Fibroblast of skin of right biceps (primary cell): Measurements from ENCODE around the gene LMNTD2.
"Not testable (repeated sequence)": the region's sequence is repeated elsewhere in the genome, so short reads cannot be mapped to it uniquely, and the experiment has no call there.

Experiments
- DNase-seq: peaks from one replicate; pipeline ENCODE4 v3.0.0-alpha.2; 2013

Gene LMNTD2

DNA sequence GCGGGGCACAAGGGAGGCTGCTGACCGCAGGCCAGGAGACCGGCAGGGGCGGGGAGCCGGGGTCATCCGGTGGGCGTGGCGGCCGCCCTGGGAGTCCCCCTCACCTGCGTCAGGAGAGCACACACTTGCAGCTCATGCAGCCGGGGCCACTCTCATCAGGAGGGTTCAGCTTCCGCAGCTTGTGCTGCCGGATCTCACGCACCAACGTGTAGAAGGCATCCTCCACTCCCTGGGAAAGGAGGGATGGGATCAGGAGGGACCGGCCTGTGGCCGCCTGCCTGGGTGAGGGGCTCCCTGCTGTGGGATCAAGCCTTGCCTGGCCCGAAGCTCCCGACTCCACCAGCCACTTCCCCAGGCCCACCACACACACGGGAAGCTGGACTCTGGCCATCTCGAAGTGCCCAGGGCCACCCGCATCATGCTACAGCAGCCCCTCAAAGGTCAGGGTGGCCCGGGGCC, 28.0 kb downstream of the LMNTD2 start:
- DNase-seq, result no peak

DNA sequence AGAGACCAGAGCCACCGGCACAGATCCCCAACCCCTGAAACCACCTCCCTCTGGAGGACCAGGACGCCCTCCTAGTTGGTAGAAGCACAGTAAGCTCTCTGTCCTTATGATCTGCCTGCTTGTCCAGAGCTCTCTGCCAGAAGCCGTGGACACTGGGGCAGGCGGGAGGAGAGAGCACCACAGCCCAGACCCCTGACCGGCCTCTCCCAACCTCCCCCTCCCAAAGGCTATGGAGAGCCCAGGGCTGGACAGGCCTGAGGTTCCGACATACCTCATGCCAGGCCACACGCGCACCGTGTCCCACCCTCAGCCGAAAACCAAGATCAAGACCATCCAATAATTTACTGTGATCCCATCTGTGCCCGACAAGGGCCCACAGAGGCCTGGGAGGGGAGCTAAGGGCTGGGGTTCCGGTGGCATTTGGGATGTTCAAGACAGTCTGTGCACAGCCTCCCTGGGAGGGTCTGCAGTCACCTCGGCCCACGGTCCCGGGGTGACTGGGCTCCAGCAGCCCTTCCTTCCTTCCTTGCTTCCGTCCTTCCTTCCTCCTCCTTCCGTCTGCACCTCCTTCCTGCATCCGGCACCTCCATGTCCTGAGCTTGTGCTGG, 28.5 kb downstream of the LMNTD2 start:
- DNase-seq, result no peak

DNA sequence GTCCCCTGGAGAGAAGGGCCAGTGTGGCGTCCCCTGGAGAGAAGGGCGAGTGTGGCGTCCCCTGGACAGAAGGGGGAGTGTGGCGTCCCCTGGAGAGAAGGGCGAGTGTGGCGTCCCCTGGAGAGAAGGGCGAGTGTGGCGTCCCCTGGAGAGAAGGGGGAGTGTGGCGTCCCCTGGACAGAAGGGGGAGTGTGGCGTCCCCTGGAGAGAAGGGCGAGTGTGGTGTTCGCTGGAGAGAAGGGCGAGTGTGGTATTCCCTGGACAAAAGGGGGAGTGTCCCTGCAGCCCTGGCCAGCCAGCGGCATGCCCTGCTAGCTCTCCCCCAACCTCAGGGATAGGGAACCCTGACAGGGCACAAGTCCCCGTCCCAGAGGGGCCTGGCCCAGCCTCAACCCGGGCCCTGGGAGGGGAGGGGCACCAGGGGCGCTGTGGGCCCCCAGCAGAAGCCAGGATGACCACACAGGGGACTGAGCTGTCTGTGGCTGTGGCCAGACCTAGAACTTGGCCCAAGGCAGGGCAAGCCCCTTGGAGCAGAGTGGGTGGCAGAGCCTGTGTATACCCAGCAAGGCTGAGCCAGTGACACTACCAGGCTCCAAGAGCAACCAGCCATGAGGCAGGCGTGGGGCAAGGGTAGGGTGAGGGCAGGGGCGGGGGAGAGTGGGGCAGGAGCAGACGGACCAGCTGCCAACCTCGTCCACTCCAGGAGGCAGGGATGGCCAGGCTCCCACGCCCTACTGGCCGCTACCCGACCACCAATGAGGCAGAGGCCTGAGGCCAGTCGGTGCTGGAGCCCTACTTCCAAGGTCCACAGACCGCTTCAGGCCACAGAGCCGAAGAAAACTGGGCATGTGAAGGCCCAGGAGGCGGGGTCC, 29.3 kb downstream of the LMNTD2 start:
- DNase-seq, result no peak

DNA sequence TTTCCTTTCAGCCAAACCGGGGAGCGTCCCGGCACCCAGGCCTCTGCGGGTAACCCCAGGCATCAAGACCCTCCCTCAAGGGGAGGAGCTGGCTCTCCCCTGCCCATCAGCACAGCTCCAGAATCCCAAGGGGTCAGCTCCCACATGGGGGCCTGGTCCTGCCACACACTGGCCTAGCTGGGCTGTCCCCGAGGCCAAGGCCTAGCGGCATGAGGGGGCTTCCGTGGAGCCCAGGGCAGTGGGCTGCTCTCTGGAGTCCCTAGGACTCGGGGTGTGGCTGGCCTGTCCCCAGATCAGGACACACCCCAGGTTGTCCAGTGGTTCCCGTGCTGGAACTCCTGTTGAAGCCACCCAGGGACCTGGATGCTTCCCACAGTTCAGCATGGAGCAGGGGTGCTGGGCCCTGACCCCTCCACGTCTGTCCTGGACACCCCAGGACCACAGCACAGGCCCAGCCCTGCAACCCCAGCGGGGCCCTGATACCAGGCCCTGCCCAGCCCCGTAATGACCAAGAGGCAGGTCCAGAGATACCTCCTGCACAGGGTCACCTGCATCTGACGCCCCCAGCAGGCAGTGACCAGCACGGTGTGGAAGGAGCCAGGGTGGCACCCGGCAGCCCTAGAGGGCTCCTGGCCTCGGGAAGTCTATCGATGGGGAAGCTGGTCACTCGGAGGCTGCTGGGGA, 30.7 kb downstream of the LMNTD2 start:
- no peak for DNase-seq

DNA sequence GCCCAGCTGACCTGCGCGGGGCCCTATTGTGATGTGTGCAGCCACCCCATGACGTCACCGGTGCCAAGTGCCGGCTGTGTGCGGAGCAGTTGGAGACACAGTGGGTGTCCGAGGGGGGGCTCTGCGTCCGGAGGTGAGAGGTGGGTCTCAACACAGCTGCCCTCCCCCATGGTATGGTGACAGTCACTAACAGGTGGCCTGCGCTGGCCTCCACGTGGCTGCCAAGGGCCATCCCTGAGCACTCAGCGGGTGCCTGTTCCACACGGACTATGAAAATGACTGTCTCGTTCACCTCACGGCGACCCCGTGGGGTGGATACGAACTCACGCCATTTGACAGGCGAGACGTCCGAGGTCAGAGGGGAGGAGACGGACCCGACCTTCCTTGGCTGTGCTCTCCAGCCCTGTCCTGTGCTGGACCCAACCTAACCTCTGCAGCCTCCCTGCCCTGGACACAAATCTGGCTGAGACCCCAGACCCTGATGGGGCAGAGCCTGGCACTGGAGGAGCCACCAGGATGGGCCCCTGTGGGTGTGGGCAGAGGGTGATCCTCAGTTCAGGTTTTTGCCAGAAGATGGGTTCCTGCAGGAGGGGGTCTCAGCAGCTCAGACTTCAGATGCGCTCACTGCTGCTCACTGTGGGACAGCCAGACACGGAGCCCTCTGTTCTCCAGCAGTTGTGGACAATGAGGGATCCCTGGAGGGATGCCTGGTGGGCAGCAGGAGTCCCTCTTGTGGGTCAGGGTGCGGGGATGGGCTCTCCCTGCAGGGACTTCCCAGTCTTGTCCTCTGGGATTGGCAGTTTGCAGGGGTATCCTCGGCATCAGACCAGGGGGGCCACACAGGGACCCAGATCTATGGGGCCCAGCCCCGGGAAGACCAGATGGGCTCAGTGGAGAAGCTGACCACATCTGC, 31.5 kb downstream of the LMNTD2 start:
- no peak for DNase-seq

DNA sequence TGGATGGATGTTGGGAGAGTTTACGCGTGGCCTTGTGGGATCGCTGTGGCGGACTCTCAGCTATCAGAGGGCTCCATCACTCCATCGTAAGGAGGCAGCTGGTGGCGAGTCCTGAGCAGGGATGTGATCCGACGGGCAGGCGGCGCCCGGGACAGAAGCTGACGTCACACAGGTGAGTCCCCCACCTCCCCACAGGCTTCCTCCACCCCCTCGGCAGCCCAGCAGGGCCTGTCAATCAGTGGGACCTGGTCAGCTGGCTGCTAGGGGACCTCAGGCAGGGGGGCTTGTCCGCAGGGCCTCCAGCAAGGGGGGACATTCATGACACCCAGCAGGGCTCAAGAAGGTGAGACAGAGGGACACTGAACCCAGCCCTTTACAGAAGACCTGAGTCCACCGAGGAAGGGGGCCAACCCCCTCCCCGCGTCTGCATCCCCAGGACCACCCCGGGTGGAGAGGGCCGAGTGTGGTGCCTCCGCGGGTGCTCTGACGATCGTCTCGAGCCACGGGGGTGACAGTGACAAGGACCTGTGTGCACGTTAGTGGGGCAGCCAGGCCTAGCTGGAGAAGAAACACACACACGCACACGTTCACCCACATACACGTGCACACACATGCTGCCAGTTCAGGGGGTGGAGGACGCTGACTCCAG, 32.2 kb downstream of the LMNTD2 start:
- no peak for DNase-seq

DNA sequence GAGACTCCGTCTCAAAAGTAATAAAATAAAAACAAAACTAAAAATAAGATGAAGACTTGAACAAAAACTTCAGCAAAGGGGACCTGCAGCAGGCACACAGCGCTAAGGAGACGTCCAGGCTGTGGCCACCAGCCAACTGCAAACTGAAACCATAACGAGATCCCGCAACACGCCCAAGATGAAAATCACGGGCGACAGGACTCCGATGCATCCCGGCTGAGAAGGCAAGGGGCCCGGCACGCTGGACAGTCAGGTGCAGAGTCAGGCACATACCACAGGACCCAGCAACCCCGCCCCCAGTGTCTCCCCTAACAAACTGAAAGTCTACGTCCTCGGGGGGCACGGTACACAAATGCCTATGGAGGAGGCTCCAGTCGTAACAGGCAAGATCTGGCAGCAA, 34.3 kb downstream of the LMNTD2 start:
- DNase-seq, result no peak

DNA sequence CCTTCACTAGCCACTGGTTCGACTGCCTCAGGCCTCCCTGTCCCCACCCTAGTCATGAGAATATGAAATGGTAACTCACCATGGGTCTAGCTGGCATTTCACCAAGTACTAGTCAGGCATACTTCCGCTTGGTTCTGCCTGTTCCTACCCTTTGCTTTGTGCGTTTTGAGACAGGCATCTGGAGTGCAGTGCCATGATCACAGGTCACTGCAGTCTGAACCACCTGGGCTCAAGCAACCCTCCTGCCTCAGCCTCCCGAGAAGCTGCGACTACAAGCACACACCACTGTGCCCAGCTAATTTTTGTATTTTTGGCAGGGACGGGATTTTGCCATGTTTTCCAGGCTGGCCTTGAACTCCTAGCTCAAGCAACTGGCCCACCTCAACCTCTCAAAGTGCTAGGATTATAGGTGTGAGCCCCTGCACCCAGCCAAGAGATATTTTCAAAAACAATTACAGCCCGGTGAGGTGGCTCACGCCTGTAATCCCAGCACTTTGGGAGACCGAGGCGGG, 39.3 kb downstream of the LMNTD2 start:
- DNase-seq, result no peak

DNA sequence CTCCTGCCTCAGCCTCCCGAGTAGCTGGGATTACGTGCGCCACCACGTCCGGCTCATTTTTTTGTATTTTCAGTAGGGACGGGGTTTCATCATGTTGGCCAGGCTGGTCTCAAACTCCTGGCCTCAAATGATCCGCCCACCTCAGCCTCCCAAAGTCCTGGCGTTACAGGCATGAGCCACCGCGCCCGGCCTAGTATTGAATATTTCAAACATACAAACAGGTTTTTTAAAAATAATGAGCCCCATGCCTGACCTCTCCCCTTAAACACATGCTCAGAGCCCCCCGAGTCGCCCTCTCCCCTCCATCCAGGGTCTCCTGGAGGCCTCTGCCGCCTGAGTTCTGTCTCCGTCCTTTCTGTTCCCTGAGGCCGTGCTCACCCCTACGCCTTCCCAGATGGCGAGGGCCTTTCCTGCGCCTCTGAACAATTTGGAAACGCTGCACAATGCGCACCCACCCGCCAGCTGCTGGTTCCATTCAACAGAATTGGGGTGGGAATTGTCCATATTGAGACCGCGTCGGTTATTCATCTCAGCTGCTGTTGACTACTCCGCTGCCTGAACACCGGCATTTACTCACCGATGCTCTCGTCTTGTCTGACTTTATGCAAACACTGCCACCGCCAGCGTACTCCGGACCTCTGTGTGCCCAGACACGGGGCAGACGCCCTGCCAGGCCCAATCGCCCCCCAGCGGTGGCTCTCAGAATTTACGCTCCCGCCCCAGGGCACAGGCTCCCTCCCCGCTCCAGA, 39.9 kb downstream of the LMNTD2 start:
- no peak for DNase-seq

DNA sequence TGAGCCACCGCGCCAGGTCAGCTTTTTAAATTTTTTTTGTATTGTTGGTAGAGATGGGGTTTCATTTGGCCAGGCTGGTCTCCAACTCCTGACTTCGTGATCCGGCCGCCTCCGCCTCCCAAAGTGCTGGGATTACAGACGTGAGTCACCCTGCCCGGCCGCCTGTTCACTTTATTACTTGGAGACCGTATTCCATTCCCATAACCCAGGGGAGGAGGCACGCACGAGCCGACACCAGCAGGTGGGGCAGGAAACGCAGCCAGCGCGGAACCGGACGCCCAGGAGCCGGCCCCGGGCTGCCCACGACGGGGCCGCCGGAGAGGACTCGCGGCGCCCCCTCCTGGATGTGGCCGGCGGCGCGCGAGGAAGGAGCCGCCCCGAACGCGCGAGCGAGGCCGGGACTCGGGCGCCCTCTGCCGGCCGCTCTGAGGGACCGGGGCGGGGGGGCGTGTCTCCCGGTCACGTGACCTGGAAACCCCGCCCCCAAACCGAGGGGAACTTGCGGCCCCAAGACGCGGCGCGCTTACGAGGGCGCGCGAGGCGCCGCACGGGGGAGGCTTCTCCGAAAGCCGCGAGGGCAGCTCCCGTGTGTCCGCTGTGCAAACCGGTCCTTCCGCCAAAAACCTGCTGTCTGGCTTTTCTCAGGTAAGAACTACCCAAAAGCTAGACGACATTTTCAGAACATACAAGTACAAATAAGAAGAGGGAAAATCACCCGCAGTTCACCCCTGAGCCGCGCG, 41.9 kb downstream of the LMNTD2 start:
- peak; percentile 94 for DNase-seq

DNA sequence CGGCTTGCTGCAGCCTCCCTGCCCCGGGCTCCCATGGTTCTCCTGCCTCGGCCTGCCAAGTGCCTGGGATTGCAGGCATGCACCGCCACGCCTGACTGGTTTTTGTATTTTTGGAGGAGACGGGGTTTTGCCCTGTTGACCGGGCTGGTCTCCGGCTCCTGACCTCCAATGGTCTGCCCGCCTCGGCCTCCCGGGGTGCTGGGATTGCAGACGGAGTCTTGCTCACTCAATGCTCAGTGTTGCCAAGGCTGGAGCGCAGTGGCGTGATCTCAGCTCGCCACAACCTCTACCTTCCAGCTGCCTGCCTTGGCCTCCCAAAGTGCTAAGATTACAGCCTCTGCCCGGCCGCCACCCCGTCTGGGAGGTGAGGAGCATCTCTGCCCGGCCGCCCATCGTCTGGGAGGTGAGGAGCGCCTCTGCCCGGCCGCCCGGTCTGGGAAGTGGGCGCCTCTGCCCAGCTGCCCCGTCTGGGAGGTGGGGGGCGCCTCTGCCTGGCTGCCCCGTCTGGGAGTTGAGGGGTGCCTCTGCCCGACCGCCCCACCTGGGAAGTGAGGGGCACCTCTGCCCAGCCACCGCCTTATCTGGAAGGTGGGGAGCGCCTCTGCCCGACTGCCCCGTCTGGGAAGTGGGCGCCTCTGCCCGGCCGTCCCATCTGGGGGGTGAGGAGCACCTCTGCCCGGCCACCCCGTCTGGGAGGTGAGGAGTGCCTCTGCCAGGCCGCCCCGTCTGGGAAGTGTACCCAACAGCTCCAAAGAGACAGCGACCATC, 43.4 kb downstream of the LMNTD2 start:
- DNase-seq, result not testable (repeated sequence)

DNA sequence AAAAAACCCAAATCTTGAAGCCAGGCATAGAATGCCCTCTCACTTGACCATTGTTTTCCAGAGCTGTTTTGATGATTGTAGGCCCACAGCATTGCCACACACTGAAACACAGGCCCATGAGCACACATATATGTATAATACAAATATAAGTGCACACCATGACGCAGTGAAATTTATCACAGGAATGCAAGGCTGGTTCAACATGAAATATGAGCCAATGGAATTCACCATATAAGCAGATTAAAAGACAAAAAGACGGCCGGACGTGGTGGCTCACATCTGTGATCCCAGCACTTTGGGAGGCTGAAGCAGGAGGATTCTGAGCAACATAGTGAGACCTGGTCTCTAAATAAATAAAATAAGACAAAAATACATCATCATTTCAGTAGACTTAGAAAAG, 44.1 kb downstream of the LMNTD2 start:
- DNase-seq, result no peak

DNA sequence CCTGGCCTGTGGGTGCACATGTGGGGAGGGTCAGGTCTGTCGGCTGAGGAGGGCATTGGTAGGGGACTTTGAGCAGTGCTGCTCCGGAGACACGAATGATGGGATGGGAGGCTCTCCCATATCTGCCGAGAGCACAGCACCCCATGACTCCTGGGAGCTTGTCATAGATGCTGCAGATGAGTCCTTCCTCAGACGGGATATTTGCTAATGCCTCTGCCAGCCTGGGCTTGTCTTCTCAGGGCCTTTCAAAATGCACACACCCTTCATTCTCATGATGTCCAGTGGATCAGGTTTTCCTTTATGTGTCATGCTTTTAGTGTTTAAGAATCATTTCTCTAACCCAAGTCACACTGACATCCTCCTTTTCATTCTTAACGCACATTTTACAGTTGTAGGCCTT, 45.4 kb downstream of the LMNTD2 start:
- DNase-seq, result no peak

DNA sequence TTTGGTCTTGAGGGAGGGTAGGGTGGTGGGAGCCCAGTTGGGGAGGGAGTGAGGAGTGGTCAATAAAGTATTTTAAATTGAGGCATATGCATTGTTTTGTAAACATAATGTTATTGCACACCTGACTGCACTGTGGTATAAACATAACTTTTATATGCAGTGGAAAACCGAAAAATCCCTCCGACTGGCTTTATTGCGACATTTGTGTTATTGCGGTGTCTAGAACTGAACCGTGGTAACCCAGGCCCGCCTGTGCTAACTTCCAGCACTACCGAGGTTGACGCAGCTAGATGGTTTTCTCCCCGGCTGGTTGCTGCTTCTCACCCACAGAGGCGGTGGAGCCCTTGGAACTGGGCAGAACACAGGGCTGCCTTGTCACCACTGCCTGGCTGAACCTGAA, 45.9 kb downstream of the LMNTD2 start:
- DNase-seq, result no peak

DNA sequence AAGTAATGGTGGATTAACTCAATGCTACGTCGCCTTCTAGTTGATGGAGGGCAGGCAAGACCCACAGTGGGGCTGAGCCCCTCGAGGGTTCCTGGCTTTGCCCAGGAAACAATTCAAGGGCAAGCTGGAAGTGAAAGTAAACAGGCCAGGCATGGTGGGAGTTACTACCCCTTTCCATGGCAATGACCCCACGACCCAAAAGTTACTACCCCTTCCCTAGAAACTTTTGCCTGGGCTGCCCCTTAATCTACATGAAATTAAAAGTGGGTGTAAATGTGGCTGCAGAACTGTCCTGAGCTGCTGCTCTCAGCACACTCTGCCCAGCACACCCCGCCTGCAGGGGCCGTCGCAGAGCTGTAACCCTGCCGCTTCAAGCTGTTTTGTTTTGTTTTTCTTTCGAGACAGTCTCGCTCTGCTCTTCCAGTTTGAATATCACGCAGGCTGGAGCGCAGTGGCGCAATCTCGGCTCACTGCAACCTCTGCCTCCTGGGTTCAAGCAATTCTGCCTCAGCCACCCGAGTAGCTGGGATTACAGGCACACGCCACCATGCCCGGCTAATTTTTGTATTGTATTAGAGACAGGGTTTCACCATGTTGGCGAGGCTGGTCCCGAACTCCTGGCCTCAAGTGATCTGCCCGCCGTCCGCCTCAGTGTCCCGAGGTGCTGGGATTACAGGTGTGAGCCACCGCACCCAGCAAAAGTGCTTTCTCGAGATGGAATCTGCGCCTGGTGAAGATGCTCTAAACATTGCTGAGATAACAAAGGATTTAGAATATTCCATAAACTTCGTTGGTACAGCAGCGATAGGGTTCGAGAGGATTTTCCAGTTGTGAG, 47.6 kb downstream of the LMNTD2 start:
- DNase-seq, result no peak

DNA sequence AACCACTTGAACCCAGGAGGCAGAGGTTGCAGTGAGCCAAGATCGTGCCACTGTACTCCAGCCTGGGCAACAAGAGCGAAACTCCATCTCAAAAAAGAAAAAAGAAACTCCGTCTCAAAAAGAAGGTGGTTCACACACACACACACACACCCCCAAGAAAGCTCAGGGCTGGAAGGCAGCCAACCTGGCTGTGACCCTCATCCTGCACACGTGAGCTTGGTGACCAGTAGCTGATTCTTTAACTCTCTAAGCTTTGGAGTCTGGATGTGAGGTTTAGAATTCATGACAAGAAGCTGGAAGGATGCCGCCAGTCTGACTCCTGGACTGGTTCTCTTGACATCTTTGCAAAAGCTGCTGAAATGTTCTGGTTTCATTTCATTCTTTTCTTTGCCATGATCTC, 51.6 kb downstream of the LMNTD2 start:
- no peak for DNase-seq

DNA sequence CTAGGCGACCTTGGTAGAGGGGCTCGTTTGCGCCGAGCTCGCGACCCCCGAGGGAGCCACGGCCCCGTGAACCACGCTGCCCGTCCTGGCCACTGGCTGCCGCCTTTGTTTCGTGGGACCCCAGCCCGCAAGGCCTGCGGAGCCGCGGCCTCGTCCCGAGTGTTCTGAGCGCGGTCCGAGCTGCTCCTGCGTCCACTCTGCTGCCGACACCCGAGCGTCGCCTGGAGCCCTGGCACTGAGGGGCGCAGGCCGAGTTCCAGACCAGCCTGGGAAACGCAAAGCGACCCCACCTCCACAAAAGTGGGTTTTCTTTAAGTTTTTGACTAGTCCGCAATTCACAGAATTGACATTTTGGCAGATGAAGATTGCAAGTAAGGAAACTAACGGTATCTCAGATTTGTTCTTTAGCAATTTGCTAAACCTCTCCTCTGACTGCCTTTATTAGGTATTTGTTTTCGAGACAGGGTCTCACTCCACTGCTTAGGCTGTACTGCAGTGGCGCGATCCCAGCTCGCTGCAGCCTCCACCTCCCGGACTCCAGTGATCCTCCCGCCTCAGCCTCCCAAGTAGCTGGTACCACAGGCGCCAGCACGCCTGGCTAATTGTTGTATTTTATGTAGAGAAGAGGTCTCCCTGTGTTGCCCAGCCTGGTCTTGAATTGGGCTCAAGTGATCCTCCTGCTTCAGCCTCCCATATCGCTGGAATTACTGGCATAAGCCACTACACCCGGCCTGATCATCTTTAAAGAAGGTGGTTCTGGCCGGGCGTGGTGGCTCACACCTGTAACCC, 52.6 kb downstream of the LMNTD2 start:
- no peak for DNase-seq
